CD14-positive monocyte (primary cell): ENCODE results near the gene SF3B4. TPM values are rescaled to one million over a fixed set of nuclear protein-coding genes. Genes with fewer than 3 reads are reported as not detected.

Source experiments
- DNase-seq, 3 donors: peaks; one replicate each; pipeline ENCODE4 v3.0.0-alpha.2; 2011 to 2022
- H2AFZ ChIP-seq: 2 replicates; pipeline ENCODE4 v1.6.0; 2012; ENCODE audit warnings: mild to moderate bottlenecking, low read depth, low read length, inconsistent platforms; ENCODE audit not compliant: insufficient read depth, poor library complexity, severe bottlenecking
- H3K27ac ChIP-seq, 2 donors: 1 replicate in 1 of 2; 2 replicates in 1 of 2; pipeline ENCODE4 v1.5.1; 2012 to 2013; ENCODE audit warnings: low read length in 2 of 2, control low read depth in 1 of 2, inconsistent platforms in 1 of 2, low read depth in 1 of 2, mild to moderate bottlenecking in 1 of 2
- H3K27me3 ChIP-seq, 2 donors: one replicate each; pipeline versions ENCODE4 v1.6.0 to v1.6.1; 2011 to 2013; ENCODE audit warnings: low read length in 2 of 2; ENCODE audit not compliant: control insufficient read depth in 2 of 2, insufficient read depth in 2 of 2
- H3K36me3 ChIP-seq, 2 donors: replicated peaks in 1 of 2; 1 replicate in 1 of 2; 2 replicates in 1 of 2; pipeline versions ENCODE4 v1.5.1 to v1.6.1; 2012 to 2013; ENCODE audit warnings: low read length in 2 of 2, control low read depth in 1 of 2, inconsistent platforms in 1 of 2, mild to moderate bottlenecking in 1 of 2; ENCODE audit not compliant: insufficient read depth in 2 of 2, control insufficient read depth in 1 of 2
- H3K4me1 ChIP-seq, 2 donors: 1 replicate in 1 of 2; 2 replicates in 1 of 2; pipeline versions ENCODE4 v1.5.1 to v1.6.1; 2012 to 2013; ENCODE audit warnings: low read length in 2 of 2, control low read depth in 1 of 2, inconsistent platforms in 1 of 2, mild to moderate bottlenecking in 1 of 2, moderate library complexity in 1 of 2; ENCODE audit not compliant: insufficient read depth in 2 of 2, control insufficient read depth in 1 of 2
- H3K4me2 ChIP-seq: replicated peaks from 2 replicates; pipeline ENCODE3; 2012; ENCODE audit warnings: low read length, moderate library complexity, mild to moderate bottlenecking; ENCODE audit not compliant: poor library complexity, severe bottlenecking; ENCODE audit errors: extremely low read depth
- H3K4me3 ChIP-seq, 3 experiments: fragments of 200-600 bp in 1 of 3; sonication (generic) in 1 of 3; replicated peaks in 1 of 3; 1 replicate in 2 of 3; 2 replicates in 1 of 3; pipeline ENCODE4 v1.5.1; 2011 to 2013; ENCODE audit warnings: low read length in 3 of 3, mild to moderate bottlenecking in 3 of 3, control low read depth in 2 of 3, low read depth in 2 of 3, inconsistent platforms in 1 of 3, moderate library complexity in 1 of 3
- H3K79me2 ChIP-seq: 2 replicates; pipeline ENCODE4 v1.6.0; 2012; ENCODE audit warnings: mild to moderate bottlenecking, control low read depth, inconsistent platforms, low read length, moderate library complexity; ENCODE audit not compliant: insufficient read depth
- H3K9ac ChIP-seq: 2 replicates; pipeline ENCODE4 v1.6.0; 2017; ENCODE audit warnings: low read length, mild to moderate bottlenecking; ENCODE audit not compliant: insufficient read depth, poor library complexity, severe bottlenecking
- H3K9me3 ChIP-seq, 2 donors: replicated peaks in 1 of 2; 1 replicate in 1 of 2; 2 replicates in 1 of 2; pipeline versions ENCODE4 v1.5.1 to v1.6.1; 2012 to 2013; ENCODE audit warnings: low read length in 2 of 2, control low read depth in 1 of 2; ENCODE audit not compliant: control insufficient read depth in 1 of 2, insufficient read depth in 1 of 2
- H4K20me1 ChIP-seq: 2 replicates; pipeline ENCODE4 v1.6.0; 2012; ENCODE audit warnings: mild to moderate bottlenecking, low read length, control low read depth, moderate library complexity; ENCODE audit not compliant: insufficient read depth
- H3K27ac Mint-ChIP-seq, 7 donors: one replicate each; pipeline ENCODE4 v1.8.0; 2020; ENCODE audit warnings: mild to moderate bottlenecking in 7 of 7, mixed read lengths in 7 of 7, moderate library complexity in 6 of 7, inconsistent platforms in 2 of 7
- H3K27me3 Mint-ChIP-seq, 3 donors: one replicate each; pipeline ENCODE4 v1.8.0; 2021 to 2022; ENCODE audit warnings: low read depth in 3 of 3, mild to moderate bottlenecking in 3 of 3, mixed read lengths in 3 of 3, moderate library complexity in 3 of 3, inconsistent platforms in 1 of 3
- H3K36me3 Mint-ChIP-seq, 2 donors: one replicate each; pipeline ENCODE4 v1.8.0; 2020; ENCODE audit warnings: mixed read lengths in 2 of 2, inconsistent platforms in 1 of 2, mild to moderate bottlenecking in 1 of 2
- H3K4me1 Mint-ChIP-seq: one replicate; pipeline ENCODE4 v1.8.0; 2020; ENCODE audit warnings: mild to moderate bottlenecking, mixed read lengths
- H3K4me3 Mint-ChIP-seq, 2 donors: one replicate each; pipeline ENCODE4 v1.8.0; 2020; ENCODE audit warnings: mild to moderate bottlenecking in 2 of 2, mixed read lengths in 2 of 2, moderate library complexity in 1 of 2
- H3K9me3 Mint-ChIP-seq, 7 donors: one replicate each; pipeline ENCODE4 v1.8.0; 2020 to 2022; ENCODE audit warnings: mixed read lengths in 7 of 7, mild to moderate bottlenecking in 6 of 7, moderate library complexity in 6 of 7, inconsistent platforms in 2 of 7
- whole genome bisulfite sequencing: methylation state at CpG from one replicate; pipeline ENCODE4 v1.1.5; 2013; ENCODE audit warnings: missing lambda C conversion rate; ENCODE audit not compliant: insufficient coverage; 5-methylcytosine and 5-hydroxymethylcytosine counted together
- intact Hi-C, 2 donors: fragments of 100-400 bp; cut with micrococcal nuclease; formaldehyde crosslinking; loops; one replicate each; pipeline versions ENCODE4 v1.15.0 to v1.15.1; 2023
- polyA plus RNA-seq, 3 donors: library from polyadenylated mRNA; depleted of rRNA in 1 of 3; unstranded in 2 of 3; stranded (reverse) in 1 of 3; fragments of 300-500 nt in 2 of 3; fragments of >200 nt in 1 of 3; fragmentation: Illumina TruSeq in 2 of 3; gene quantifications; 1 replicate in 2 of 3; 2 replicates in 1 of 3; pipeline ENCODE4 v1.2.3, GENCODE V29; 2012 to 2021
- TF ChIP-seq, protein P1 (sequence below): fragments of 200-600 bp; IDR thresholded peaks from one replicate; pipeline ENCODE4 v1.8.0; 2022; ENCODE audit warnings: antibody characterized with exemption, mild to moderate bottlenecking

SF3B4 gene
- polyA plus RNA-seq, 3 donors: 52.2 to 78.6 (median 64.6) TPM

DNA sequence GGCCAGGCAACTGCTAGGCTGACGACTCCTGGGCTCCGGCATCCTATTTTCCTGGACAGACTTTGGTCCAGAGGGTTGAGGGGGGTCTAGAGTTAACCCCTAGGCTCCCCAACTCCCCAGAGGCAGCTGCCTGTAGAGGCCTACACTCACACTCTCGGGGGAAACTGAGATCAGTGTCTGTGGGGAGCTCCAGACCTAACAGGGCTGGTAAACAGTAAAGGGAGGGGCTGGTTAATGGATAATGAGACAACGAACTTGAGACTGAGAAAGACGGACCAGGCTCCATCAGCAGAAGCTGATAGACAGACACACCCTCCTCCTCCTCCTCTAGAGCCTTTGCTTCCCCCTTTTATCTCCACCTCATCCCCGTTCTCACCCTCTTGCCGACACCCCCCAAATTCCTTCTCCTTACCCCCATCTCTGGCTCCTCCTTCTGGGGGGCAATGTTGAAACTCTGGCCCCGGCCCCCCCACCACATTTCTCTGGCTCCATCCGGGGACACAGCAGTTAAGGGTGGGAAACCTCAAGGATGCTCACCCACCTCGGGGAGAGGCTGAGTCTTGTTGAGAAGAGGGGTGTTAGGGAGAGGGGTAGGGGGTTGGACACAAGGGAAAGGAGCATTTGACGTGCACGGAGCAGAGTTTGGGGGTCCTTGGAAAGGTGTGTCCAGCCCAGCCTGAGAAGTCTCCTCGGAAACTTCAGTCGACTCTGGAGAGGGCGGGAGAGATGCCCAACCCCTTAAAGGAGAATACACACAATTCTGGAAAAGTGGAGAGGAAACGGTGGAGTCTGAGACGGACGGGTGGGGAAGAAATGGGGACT lies 8.8 kb upstream of the SF3B4 start, which contains the start of gene MTMR11:
TSS of gene MTMR11 (minus strand) at position 710 of the 822 bp plus-strand sequence. CDS start at position 478, 232 bp downstream.
- intact Hi-C loops: loop anchor here in 1 of 2 donors (5.0 to 10.0 kb wide), 3 partner anchors 39 to 248 kb away; partner anchors contain the start of gene BOLA1
- no peak within 1 kb of the TSS for H3K9ac ChIP-seq
- H3K4me3 Mint-ChIP-seq: peak within 1 kb of the TSS; percentile 42 to 45
- TF ChIP-seq, protein P1, sequence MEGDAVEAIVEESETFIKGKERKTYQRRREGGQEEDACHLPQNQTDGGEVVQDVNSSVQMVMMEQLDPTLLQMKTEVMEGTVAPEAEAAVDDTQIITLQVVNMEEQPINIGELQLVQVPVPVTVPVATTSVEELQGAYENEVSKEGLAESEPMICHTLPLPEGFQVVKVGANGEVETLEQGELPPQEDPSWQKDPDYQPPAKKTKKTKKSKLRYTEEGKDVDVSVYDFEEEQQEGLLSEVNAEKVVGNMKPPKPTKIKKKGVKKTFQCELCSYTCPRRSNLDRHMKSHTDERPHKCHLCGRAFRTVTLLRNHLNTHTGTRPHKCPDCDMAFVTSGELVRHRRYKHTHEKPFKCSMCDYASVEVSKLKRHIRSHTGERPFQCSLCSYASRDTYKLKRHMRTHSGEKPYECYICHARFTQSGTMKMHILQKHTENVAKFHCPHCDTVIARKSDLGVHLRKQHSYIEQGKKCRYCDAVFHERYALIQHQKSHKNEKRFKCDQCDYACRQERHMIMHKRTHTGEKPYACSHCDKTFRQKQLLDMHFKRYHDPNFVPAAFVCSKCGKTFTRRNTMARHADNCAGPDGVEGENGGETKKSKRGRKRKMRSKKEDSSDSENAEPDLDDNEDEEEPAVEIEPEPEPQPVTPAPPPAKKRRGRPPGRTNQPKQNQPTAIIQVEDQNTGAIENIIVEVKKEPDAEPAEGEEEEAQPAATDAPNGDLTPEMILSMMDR: no peak
- no peaks in the 10 kb centered on the region for H3K27me3 ChIP-seq
- peaks cover 0 to 12% (median 0%) of the 10 kb centered on the region in 3 donors for H3K27me3 Mint-ChIP-seq
- 80% methylated on average over 5 of the region's 18 CpGs for WGBS
- DNase-seq: no peak
- H3K4me1 Mint-ChIP-seq: peaks cover 69% of the 10 kb centered on the region
- peak within 1 kb of the TSS; percentile 11 for H3K4me2 ChIP-seq
- no peaks in the 10 kb centered on the region for H3K9me3 ChIP-seq
- H3K36me3 Mint-ChIP-seq: peaks cover 11 to 14% of the 10 kb centered on the region in 2 donors
- H3K79me2 ChIP-seq: peaks cover 7% of the 10 kb centered on the region
- no peak within 1 kb of the TSS for H3K27ac ChIP-seq
- H3K9me3 Mint-ChIP-seq: peaks cover 0 to 1% (median 0%) of the 10 kb centered on the region in 7 donors
- peak within 1 kb of the TSS in 6 of 7 donors; percentile 43 to 90 (median 65) for H3K27ac Mint-ChIP-seq
- no peak within 1 kb of the TSS for H3K4me3 ChIP-seq
- H4K20me1 ChIP-seq: no peaks in the 10 kb centered on the region
- H2AFZ ChIP-seq: peak within 1 kb of the TSS; percentile 2
- H3K4me1 ChIP-seq: peaks cover 44 to 69% of the 10 kb centered on the region in 2 donors
- no peaks in the 10 kb centered on the region for H3K36me3 ChIP-seq

DNA sequence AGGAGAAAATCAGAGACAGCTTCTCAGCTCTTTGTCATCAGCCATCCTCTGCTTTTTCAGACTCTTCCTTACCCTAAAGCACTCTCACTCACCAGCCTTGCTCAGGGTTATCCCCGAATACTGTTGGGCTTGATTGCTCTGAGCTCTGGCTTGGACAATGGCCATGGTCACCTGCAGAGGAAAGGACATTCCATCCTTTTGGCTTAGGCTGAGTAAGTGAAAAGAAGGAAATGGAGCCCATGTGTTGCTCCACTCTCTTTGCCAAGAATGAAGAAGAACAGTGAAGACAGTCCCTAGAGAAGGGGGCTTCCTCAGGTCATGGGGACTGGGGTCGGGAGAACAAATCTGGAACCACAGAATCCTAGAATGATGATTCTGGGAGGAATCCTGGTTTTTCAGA lies 6.8 kb upstream of the SF3B4 start:
- Histone ChIP-seq H3K36me3 (no peaks in the 10 kb centered on the region), H3K27ac (no peak overlapping the region), H3K79me2 (peaks cover 27% of the 10 kb centered on the region), H4K20me1 (no peaks in the 10 kb centered on the region), H3K4me3 (no peak overlapping the region), H3K4me2 (no peak overlapping the region), H3K9me3 (no peaks in the 10 kb centered on the region), H3K27me3 (no peaks in the 10 kb centered on the region), H2AFZ (no peak overlapping the region), H3K9ac (no peak overlapping the region), H3K4me1 (peaks cover 58 to 82% of the 10 kb centered on the region in 2 donors)
- peaks cover 11 to 12% of the 10 kb centered on the region in 2 donors for H3K36me3 Mint-ChIP-seq
- H3K9me3 Mint-ChIP-seq: peaks cover 0 to 1% (median 0%) of the 10 kb centered on the region in 7 donors
- no CpG with 5 or more reads among the region's 2 CpGs for WGBS
- peaks cover 82% of the 10 kb centered on the region for H3K4me1 Mint-ChIP-seq
- intact Hi-C loops: loop anchor here in 1 of 2 donors (10.0 kb wide), 1 partner anchor 250 kb away; no protein-coding TSS in a partner anchor
- H3K27ac Mint-ChIP-seq: no peak overlapping the region
- no peak overlapping the region for H3K4me3 Mint-ChIP-seq
- TF ChIP-seq, protein P1: no peak
- DNase-seq: no peak
- peaks cover 0 to 12% (median 0%) of the 10 kb centered on the region in 3 donors for H3K27me3 Mint-ChIP-seq
